Endothelial cell of coronary artery (primary cell): ENCODE results near the gene HCRT. TPM values are rescaled to one million over a fixed set of nuclear protein-coding genes. Genes with fewer than 3 reads are reported as not detected.

Source experiments
- total RNA-seq: library from RNA; depleted of rRNA; stranded (reverse); fragments of >200 nt; gene quantifications from 2 replicates; pipeline ENCODE4 v1.2.3, GENCODE V29; 2014

Gene HCRT, protein sequence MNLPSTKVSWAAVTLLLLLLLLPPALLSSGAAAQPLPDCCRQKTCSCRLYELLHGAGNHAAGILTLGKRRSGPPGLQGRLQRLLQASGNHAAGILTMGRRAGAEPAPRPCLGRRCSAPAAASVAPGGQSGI
- total RNA-seq, result not detected in 2 replicates

DNA sequence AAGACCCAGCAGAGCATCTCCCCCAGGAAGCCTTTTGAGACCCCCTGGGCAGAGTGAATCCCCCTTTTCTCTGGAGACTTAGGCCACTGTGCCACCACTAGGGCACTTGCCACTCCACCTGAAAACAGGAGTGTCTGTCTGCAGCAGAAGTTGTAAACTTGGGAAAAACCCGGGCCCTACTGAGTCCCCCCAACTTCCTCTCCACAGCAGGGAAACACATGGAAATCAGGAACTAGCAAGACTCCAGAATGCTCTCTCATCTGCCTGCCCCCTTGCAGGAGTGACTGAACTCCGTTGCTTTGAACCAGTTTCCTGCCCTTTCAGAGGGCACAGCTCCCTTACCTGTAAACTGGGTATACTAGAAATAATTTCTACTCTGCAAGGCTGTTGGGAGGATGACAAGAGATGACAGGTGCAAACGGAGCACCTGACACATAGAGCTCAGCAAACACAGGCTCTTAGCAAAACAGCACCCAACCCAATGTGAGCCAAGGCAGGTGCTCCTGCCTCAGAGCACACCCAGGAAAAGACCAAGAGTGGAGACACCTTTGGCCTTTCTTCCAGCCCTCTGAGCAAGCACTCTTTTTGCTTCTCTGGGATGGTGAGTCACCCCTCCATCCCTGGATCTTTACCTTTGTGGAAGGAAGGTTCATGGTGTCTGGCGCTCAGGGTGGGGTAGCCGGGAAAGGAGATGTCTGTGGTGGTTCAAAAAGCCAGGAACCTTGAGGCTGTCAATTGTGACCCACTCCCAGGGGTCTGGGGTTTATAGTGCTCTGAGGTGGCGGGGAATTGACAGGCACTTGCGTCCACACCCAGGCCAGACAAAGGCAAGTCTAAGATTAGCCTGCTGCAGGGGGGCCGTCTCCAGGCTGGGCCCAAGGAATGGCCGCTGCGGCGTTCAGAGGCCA, at the start of gene HCRT:
Gene HCRT, minus strand, starts transcription at position 740 of the 908 bp plus-strand sequence. Its CDS starts 87 bp downstream, at position 653.

DNA sequence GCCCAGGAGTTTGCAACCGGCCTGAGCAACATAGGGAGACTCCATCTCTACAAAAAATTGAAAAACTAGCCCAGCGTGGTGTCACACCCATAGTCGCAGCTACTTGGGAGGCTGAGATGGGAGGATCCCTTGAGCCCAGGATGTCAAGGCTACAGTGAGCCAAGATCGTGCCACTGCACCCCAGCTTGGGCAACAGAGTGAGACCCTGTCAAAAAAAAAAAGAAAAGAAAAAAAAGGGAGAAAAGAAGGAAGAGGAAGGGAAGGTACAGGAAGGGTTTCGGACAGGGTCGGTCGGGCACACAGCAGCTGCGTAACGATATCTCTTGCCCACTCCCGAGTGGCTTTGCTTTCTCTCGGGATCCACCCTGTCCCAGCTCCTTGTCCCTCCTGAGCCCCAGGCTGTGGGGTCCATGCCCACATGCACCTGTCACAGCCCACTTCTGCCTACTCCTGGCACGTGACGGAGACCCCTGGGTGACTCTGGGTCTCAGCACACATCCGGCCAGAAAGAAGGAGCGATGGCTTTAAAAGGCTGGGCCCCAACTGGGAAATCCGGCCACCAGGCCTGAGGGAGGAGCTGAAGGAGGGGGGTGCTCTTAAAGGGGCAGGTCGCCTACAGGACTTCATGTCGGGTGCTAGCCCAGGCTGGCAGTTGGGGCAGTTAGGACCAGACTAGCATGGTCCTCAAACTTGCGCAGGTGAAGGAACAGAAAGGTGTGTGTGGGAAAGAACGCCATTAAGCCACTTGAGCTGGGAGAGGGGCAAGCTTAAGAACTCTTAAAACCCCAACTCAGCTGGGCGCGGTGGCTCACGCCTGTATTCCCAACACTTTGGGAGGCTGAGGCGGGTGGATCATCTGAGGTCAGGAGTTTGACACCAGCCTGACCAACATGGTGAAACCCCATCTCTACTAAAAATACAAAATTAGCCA, 9.0 kb upstream of the HCRT start, which contains the start of gene GHDC:
Gene GHDC, minus strand, starts transcription at position 526 of the 931 bp plus-strand sequence. CDS start 913 bp downstream, outside the sequence.

DNA sequence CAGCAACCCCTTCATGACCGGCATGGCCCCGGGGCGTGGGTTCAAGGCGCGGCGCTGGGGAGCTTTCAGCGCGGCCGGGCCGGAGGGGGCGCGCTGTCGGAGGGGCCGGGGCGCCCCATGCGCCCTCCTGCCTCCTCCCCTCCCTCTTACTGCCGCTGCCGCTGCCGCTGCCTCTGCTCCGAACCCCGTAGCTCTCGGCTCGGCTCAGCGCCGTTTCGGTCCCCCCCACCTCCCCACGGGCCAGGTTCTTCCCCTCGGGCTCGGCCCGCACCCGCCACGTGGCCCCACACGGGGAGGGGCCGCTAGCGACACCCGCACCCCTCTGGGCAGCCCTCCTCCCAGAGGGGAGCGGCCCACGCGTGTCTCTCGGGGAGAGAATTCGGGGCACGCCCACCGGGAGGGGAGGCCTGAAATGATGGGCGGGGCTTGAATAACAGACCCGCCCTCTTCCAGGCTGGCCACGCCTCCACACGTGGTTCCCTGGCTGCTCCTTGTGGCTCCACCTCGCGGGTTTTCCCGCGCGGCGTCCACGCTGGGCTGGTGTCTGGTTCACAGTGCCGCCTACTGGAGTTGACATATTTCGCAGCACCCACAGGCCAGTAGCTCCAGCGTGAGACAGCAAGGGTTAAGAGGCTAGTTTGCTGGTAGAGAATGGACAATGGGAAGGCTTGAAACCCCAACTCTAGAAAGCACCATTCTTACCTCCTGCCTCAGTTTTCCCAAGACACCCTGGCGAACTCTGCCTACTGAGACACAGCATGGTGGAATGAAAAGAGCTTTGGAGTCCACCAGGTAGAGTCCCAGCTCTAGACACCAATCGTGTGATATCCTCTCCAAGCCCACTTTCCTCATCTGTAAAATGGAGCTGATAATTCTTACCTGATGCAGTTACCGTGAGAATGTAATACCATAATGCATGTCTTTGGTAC, 4.1 kb downstream of the HCRT start, which contains the start of gene KCNH4:
Gene KCNH4, minus strand, starts transcription at position 221 of the 929 bp plus-strand sequence. Its CDS starts 197 bp downstream, at position 24.

Other genes starting within 250 kb of the HCRT start
- 50.8 and 58.7 TPM in 2 replicates for gene CNP, start 218.7 kb downstream of the HCRT start, total RNA-seq
- 92.2 and 100 TPM in 2 replicates for gene DNAJC7, start 168.0 kb downstream of the HCRT start, total RNA-seq
- gene NKIRAS2, start 165.4 kb downstream of the HCRT start, total RNA-seq, result 30.4 and 33.5 TPM in 2 replicates
- gene C17orf113, start 134.9 kb downstream of the HCRT start, total RNA-seq, result 0.09 and 0.28 TPM in 2 replicates
- gene ZNF385C, start 87.0 kb downstream of the HCRT start, total RNA-seq, result not detected in 2 replicates
- gene DHX58, start 72.7 kb downstream of the HCRT start, total RNA-seq, result 4.0 and 6.8 TPM in 2 replicates
- 6.9 and 13.9 TPM in 2 replicates for gene KAT2A, start 64.1 kb downstream of the HCRT start, total RNA-seq
- not detected in 2 replicates for gene HSPB9, start 62.6 kb downstream of the HCRT start, total RNA-seq
- 77.1 and 79.1 TPM in 2 replicates for gene RAB5C, start 30.5 kb downstream of the HCRT start, total RNA-seq
- under 0.01 TPM in 2 replicates for gene KCNH4, start 4.3 kb downstream of the HCRT start, total RNA-seq
- gene GHDC, start 9.0 kb upstream of the HCRT start, total RNA-seq, result 8.5 and 15.0 TPM in 2 replicates
- gene STAT5B, start 90.9 kb upstream of the HCRT start, total RNA-seq, result 30.3 and 43.4 TPM in 2 replicates
- 14.8 and 25.9 TPM in 2 replicates for gene STAT5A, start 103.0 kb upstream of the HCRT start, total RNA-seq
- gene STAT3, start 203.0 kb upstream of the HCRT start, total RNA-seq, result 76.6 and 104 TPM in 2 replicates
- 733 and 826 TPM in 2 replicates for gene CAVIN1, start 237.8 kb upstream of the HCRT start, total RNA-seq